Measurements from ENCODE around the gene SAE1.

SAE1 gene

DNA sequence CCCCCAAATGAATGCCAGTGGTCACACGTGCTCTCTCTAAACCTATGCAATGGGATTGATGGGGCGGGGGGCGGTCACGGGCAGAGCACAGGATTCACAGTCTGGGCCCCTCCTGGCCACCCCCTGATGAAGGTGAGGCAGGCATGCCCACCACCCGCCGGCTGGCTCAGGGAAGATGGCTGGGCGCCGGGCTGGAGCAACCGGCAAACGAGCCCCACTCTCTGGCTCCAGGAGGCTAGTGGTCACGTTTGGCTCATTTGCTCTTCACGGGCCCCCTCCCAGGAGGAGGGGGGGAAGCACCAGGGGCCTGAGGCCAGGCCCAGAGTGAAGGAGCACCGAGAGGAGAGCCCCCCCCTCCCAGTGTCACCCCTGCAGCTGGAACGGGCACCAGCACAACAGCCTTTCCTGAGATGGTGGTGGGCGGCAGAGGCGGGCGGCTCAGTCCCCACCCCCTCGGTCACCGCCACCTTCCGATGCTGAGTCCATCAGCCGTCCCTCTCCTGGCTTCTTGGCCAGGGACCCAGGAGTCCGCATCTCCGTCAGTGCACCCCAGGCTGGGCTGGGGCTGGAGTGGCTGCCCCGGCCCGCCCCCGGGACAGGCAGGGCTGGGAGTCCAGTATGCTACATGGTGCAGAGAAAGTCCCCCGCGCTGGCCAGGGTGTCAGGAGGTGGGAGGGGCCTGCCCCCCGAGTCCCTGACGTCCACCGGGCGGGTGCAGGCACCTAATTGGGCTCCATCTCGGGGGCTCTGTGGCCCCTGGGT is 90.6 kb downstream of the SAE1 start:
- DNase-seq (ENCODE audit: low spot score), result no peak

DNA sequence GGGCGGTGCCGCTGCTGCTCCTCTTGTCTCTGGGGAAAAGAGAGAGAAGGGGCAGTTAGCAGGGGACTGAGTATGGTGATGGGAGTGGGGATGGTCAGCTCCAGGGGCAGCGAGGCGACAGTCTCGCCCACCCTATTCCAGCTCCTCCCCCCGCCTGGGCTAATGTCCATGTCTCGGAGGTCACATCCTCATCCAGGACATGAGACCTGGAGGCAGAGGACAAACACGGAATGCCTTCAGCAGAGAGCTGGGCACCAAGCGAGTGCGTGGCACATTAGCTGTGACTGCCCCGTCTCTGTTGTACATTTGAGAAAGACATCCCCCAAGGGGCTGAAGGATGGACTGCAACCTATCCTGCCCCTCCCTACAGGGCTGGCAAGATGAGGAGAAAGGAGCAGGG is 91.3 kb downstream of the SAE1 start:
- no peak for DNase-seq (ENCODE audit: low spot score)

DNA sequence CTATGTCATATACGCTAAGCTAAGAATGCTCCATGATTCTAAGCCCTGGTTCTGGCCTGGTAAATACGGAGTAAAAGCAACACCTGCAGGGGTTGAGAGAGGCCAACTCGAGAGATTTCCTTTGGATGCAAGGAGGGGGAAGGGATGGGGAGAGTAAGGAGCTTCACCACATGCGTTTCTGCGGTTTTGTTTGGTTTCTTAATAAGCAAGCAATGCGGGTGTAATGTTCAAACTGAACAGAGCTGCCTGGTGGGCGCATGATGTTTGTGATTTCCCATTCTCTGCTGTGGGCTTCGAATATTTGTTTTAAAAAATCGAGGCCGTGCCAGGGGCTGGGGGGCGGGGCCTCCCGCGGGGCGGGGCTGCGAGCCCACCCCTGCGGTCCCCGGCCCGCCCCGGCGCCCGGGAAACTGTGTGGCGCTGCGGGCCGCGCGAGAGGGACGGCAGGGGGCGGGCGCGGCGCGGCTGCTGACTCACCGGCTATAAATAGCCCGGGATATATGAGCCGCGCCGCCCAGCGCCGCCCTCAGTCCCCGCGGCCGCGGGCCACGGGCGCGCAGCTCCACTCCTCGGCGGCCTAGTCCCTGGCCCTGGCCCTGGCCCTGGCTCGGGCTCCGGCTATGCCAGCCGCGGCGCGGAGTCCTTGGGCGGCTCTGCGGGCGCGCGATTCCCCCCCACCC is 95.3 kb downstream of the SAE1 start:
- DNase-seq (ENCODE audit: low spot score), result peak; percentile 100

DNA sequence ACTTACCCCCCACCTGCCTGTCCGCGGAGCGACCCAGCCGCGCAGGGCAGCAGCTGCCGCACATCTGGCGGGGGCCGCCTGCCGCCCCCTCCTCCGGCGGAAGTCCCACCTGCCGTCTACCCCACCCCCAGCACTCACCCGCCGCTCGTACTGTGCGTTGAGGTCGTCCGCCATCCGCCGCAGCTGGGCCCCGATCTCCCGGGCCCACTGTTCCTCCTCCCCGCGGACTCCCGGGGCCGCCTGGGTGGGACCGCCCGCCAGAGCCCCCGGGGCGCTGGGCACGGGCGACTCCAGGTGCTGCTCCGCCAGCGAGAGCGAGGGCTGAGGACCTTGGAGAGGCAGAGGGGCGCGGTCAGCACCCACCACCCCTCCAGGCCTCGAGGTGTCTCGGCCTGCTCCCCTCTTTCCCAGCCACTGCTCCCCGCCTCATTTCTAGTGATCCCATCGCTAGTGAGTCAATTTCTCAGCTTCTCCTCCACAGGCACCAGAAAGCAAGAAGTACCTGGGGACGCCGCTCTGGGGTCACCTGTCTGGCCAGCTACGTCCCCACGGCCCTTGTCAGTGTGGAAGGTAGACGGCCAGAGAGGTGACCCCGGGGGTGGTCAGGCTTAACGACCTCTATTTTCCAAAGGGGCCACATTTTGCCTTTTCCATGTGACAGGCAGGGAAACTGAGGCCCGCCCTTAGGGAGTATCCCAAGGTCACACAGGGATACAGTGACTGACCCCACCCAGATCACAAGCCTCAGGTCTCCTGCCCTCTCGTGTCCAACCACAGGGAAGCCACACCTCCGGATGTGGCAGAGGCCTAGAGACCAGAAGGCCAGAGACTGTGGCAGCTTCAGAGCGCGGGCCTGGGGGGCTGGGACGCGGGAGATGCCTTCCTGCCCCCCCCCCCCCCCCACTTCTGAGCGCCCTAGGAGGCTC is 96.1 kb downstream of the SAE1 start:
- DNase-seq (ENCODE audit: low spot score), result no peak

DNA sequence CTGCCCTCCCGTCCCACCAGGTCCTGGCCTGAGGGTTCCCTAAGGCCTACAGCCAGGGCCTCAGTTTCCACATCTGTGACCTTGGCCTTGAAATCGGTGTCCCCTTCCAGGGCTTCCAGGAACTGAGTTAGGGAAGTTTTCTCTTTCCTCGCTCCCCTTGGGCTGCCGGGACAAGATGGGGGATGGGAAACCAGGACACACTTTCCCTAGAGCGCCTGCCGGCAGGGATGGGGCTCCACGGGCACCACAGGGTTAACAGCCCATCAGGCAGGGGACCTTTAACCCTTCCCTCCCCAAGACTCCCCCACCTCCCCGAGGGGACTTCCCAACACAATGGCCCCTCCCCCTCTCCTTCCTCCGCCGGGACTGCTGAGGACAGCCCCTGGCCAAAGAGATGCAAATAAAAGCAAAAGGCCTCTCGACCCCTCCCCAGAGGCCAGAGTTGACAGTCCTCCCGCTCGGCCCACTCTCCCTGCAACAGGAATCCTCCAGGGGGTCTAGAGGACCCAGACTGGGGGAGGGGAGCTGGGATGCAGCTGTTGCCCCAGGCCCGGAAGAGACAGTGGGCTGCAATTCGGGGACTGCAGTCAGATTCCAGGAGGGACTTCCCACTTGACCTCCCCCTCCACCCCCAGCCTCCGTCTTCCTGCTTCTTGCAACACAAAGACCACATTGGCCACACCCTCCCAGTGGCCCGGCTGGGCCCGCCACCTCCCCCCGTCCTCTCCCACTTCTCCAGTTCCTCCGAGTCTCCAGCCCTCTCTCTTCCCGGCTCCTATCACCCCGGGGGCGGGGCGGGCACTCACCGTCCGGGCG is 96.9 kb downstream of the SAE1 start:
- peak; percentile 61 for DNase-seq (ENCODE audit: low spot score)

DNA sequence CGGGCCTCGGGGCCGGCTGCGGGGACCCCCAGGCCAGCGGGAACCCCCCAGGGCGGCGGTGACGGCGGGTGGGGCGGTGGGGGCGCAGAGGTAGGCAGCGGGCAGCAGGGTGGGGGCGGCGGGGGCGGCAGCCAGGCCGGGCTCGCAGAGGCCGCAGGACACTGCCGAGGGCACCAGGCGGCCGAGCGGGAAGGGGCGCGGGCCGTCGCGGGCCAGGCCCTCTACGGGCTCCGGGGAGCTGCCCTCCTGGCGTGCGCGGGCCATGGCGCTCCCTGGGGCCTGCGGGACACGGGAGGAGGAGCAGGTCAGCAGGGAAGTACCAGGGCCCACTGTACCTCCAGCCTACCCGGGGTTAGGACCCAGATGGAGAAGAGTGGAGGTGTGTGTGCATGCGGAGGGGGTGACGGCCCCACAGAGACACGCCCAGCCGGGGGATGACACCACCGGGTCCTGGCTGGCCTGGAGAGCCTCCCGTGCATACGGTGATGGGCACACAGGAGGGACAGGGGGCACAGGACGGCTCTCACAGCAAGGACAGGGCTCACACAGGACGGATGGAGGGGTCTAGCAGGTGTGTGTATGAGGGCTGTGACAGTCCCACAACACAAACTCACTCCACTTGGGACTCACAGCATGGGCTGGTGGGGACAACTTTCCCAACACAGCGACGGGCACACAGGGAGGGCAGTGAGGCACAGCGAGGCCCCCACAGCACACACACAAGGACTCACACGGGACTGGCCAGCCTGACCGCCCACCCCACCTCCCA is 97.7 kb downstream of the SAE1 start:
- no peak for DNase-seq (ENCODE audit: low spot score)

DNA sequence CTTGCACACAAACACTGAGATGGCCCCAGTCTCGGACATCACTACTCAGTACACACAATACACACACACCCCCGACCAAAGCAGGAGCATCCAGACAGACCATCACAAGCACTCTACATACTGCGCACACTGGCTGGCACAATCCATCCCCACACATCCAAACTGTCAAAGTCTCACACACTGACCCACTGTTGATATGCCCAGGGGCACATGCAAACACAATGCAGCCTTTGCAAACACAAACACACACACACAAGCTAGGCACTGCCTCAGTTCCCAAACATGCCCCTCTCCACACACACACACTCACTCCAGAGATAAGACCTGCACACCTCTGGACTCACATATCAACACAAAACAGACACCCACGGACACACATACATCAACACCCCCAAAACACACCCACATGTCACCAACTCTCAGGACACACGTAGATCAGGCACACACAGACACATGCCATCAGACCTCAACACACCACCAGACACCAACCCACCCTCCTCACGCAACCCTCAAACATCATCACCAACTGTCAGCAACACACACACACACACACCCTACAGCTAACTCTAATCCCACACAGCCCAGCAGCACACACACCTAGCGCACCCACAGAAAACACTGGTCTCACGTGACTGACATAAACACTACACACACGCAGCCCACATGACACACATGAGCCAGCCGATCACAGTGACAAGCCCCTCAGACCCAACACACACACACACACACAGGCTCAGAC is 98.5 kb downstream of the SAE1 start:
- DNase-seq (ENCODE audit: low spot score), result no peak

DNA sequence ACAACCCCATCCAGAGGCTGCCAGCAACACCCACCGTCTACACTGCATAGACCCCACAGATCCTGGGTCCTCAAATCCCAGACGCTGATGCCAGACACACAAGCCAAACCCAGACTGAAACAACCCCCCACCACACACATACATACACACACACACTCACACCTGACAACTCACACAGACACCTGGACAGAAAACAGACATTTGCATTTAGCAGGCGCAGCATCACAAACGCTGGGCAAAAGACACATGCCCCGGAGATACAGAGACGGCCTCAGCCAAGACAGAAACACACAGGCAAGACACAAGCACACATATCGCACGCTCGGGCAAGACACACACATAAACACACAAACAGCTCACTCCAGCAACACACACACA is 99.0 kb downstream of the SAE1 start:
- DNase-seq (ENCODE audit: low spot score), result no peak

DNA sequence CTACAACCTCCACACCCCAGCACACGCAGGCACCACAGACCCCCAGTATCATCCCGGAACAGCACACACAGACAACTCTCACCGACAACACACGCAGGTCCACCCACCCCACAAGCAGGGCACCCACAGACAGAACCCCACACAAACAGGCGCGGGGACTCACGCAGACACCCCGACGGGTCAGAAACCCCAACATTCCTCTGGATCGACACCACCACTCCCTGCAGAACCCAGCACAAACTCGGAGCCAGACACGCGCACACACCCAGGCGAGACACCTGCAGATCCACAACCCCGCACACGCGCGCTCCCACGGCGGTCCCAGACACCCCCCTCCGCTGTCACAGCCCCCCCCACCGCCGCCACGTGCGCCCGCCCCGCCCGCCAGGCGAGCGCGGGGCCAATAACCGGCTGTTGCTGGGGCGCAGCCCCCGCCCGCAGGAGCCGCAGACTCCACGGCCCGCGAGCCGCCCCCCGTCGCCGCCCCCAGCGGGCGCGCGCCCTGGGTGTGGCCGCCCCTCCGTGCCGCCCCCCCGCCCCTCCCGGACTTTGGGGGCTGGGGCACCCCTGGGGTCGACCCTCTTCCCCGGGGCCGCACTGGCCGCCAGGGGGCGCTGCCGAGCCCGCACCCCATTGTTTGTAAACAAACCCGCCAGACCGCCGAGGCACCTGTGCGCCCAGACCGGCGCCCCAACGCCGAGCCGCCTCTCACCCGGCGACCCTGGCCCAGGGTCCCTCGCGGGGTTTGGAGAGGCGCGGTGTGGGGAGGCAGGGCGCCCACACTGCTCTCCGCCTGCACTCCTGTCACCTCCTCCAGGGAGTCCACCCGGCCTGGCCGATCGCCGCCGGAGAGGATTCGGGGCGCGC is 99.7 kb downstream of the SAE1 start:
- DNase-seq (ENCODE audit: low spot score), result peak; percentile 84

DNA sequence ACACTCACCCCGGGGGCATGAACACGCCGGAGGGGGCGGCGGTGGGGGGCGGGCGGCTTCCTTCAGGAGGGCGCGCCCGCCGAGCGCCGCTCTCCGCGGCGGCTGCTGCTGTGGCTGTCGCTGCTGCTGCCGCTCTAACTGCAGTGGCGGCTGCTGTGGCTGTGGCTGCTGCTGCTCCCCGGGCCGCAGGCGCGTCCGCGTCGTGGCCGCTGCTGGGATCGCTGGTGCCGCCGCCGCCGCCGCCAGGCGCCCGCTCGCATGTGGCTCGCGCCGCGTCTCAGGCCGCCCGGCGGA is 100.2 kb downstream of the SAE1 start, which contains the start of gene BBC3:
Gene BBC3, minus strand, starts transcription at position 279 of the 294 bp plus-strand sequence. CDS start 2,768 bp downstream, outside the sequence.
- DNase-seq (ENCODE audit: low spot score), result no peak

DNA sequence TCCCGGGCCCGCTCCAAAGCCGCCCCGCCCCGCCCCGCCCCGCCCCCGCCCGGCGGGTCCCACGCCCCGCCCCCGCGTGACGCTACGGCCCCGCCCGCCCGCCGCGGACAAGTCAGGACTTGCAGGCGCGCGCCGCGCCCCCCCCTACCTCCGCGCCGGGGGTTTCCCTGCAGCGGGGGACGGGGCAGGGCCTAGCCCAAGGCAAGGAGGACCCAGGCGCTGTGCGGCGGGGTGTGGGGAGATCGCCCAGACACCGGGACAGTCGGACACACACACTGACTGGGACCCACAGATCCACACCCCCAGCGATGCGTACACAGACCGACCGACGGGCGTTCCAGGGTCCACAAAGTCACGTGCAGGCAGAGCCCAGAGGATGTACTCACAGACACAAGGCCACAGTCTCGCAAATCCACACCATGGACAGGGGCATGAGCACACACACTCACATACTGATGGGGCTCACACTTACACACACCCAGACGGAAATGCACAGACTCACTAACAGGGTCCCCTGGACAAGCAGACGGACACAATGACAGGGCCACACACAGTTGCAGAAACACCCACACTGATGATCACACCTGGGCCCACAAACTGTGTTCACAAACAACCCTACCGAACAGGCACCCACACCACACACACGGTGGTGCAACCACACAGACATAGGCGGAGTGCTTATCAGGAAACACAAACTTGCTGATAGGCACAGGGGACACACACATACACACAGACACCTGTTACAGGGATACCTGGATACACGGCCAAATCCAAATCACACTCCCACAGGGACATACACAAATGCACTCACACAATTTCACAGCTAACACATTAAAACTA is 100.8 kb downstream of the SAE1 start:
- DNase-seq (ENCODE audit: low spot score), result peak; percentile 96

DNA sequence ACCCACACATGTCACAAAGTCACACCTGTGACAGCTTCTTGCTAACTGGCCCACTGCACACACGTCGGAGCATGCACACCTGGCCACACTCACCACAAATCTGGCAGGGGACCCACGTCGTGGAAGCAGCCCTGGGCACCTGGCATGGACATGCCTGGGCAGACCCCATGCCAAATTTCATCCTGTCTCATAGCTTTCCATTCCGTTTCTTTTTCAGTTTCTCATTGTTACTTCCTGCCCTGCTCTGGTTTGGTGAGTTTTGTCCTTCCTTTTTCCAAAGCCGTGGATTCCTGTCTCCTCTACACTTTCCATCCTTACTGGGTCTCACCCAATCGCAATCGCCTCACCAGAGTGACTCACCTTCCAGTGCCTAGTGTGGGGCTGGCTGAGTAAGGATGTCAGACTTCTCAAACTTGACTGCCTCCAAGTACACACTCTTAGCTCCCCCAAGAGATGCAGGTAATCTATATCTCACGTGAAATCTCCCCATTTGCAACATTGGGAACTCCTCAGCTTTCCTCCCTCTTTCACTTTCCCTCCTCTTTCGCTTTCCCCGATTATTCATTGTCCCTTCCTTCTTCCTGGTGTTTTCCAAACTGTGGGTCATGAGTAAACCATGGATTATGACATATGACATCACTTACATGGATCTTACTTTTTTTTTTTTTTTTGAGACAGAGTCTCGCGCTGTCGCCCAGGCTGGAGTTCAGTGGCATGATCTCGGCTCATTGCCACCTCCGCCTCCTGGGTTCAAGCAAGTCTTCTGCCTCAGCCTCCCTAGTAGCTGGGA is 102.0 kb downstream of the SAE1 start:
- no peak for DNase-seq (ENCODE audit: low spot score)

DNA sequence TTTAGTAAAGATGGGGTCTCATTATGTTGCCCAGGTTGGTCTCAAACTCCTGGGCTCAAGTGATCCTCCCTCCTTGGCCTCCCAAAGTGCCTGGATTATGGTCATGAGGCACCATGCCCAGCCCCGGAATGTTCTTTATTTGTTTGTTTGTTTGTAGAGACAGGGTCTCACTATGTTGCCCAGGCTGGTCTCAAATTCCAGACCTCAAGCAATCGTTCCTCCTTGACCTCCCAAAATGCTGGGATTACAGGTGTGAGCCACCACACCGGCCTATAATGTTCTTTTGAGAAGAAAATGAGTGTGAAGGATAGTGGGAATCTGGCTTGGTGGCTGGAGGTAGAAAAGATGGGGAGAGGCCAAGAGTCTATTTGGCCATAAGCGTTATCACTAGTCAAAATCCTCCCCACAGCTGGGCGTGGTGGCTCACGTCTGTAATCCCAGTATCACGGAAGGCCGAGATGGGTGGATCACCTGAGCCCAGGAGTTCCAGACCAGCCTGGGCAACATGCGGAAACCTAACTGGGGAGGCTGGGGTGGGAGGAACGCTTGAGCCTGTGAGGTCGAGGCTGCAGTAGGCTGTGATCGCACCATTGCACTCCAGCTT is 105.5 kb downstream of the SAE1 start:
- no peak for DNase-seq (ENCODE audit: low spot score)

DNA sequence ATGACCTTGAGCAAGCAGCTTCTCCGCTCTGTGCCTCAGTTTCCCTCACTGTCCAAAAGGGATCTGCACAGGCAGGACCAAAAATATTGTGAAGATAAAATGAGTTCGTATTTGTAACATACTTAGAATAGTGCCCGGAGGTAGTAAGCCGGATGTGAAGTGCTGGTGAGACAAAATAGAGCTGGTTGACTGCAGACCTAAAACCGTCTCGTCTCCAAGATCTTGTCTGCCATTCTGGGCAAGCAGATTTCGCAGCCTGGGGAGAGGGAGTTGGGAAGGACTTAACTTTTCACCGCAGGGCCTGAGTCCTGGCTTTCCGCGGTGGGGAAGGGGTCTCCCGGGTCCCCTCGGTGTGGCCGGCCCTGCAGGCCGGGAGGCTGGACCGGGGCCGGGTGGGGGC is 108.5 kb downstream of the SAE1 start:
- no peak for DNase-seq (ENCODE audit: low spot score)

DNA sequence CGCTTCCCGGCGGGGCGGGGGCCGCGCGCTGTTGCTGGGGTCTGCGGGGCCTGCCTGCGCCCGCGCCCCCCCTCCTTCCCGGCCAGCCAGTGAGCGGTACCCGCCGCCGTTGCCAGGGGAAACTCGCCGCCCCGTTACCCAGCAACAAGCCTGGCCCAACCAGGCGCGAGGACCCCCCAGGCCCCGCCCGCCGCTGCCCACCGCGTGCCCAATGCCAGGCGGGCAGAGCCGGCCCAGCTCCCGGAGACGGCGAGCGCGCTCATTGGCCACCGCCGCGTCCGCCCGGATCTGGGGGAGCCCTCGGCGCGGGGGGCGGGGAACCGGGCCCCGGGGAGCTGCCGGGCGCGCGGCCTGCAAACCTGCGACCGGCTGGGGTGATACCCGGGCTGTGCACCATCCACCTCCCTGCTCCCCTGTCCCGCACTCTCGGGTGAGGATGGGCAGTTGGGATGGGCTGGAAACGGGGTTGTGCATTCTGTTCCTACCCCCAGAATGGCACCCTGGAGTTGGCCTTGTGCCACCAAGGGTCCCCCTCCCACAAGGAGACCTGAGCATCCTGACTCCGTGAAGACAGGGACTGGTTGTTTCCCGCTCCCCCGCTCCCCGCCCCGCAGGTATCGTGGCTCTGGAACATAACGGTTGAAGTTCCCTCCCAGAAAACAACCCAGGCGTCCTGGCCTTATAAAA is 109.1 kb downstream of the SAE1 start:
- DNase-seq (ENCODE audit: low spot score), result peak; percentile 92

DNA sequence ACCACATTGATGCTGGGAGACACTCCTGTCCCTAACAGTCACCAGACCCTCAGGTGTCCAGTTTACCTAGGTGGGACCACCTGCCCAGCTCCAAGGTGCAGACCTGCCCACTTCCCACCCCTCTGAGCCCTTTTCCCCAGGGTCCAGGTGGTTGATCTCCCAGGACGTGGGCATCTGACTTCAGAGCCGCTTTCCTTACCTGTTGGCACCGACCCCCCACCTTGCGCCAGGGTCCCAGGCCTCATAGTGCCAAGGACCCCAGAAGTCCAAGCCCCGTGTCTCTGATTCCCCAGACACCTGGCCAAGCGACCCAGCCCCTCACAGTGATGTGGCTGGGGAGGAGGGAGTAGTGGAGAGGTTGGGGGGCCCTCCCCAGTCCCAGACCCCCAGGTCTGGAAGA is 109.9 kb downstream of the SAE1 start:
- DNase-seq (ENCODE audit: low spot score), result no peak
